ENCODE results near the gene CD3G.

CD3G gene

DNA sequence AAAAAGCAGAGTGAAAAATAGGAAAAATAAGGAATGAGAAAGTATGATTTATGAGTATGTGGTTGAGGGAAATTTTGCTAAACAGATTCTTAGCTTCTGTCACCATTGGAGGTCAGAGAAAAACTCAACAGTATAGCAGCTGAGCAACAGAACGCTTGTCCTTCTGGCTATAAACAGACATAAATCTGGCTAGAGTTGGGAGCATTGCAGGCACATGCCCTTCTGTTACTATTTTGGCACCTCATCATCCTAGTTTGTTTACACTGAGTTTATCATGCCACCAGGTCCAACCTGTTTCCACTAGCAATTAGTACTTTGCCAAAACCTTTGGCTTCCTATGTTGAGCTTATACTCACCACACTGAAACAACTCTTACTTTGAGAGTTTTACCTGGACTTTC lies 22.1 kb downstream of the CD3G start:
- DNase-seq (ENCODE audit: low spot score in 2 of 2) (no peak), ATAC-seq (replicated peaks; ENCODE audit: extremely low read depth, poor library complexity, severe bottlenecking) (no peak)
- no peaks in the 10 kb centered on the region for H3K9me3 Mint-ChIP-seq
- no peak overlapping the region for H3K4me3 Mint-ChIP-seq
- peaks cover 67% of the 10 kb centered on the region for H3K36me3 Mint-ChIP-seq (ENCODE audit: insufficient read depth)
- H3K4me1 Mint-ChIP-seq, result peaks cover 22% of the 10 kb centered on the region
- no peak overlapping the region for H3K27ac Mint-ChIP-seq (ENCODE audit: low read depth)
- H3K27me3 Mint-ChIP-seq, result no peaks in the 10 kb centered on the region

GRCh38 chr11:118370774-118371173 lies 26.6 kb downstream of the CD3G start:
- no peaks in the 10 kb centered on the region for H3K4me1 Mint-ChIP-seq
- no peak for ATAC-seq (replicated peaks; ENCODE audit: extremely low read depth, poor library complexity, severe bottlenecking)

GRCh38 chr11:118373263-118373662 lies 29.1 kb downstream of the CD3G start:
- Mint-ChIP-seq H3K4me1 (no peaks in the 10 kb centered on the region), H3K9me3 (no peaks in the 10 kb centered on the region), H3K27ac (ENCODE audit: low read depth) (no peak overlapping the region), H3K27me3 (no peaks in the 10 kb centered on the region), H3K4me3 (no peak overlapping the region), H3K36me3 (ENCODE audit: insufficient read depth) (peaks cover 95% of the 10 kb centered on the region)
- no peak for DNase-seq (ENCODE audit: low spot score in 2 of 2)
- no peak for ATAC-seq (replicated peaks; ENCODE audit: extremely low read depth, poor library complexity, severe bottlenecking)

More at GRCh38 chr11:118370774-118371173, 26.6 kb downstream of the CD3G start:
- H3K9me3 Mint-ChIP-seq, result no peaks in the 10 kb centered on the region
- no peak for DNase-seq (ENCODE audit: low spot score in 2 of 2)
- H3K27ac Mint-ChIP-seq (ENCODE audit: low read depth), result no peak overlapping the region
- H3K4me3 Mint-ChIP-seq, result no peak overlapping the region
- no peaks in the 10 kb centered on the region for H3K27me3 Mint-ChIP-seq
- H3K36me3 Mint-ChIP-seq (ENCODE audit: insufficient read depth), result peaks cover 91% of the 10 kb centered on the region

DNA sequence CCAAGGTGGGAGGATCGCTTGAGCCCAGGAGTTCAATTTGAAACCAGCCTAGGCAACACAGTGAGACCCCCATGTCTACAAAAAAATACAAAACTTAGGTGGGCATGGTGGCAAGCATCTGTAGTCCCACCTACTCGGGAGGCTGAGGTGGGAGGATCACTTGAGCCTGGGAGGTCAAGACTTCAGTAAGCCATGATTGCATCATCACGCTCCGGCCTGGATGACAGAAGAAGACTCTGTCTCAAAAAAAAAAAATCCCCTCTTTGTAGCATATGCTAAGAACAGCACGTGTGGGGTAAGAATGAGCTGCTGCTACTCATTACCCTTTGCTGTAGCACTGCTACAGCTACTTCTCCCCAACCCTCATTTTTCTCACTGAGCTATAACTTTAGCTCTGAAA lies 29.7 kb downstream of the CD3G start:
- no peak overlapping the region for H3K4me3 Mint-ChIP-seq
- H3K27me3 Mint-ChIP-seq, result no peaks in the 10 kb centered on the region
- ATAC-seq (replicated peaks; ENCODE audit: extremely low read depth, poor library complexity, severe bottlenecking), result no peak
- H3K9me3 Mint-ChIP-seq, result no peaks in the 10 kb centered on the region
- H3K27ac Mint-ChIP-seq (ENCODE audit: low read depth), result no peak overlapping the region
- H3K4me1 Mint-ChIP-seq, result no peaks in the 10 kb centered on the region
- H3K36me3 Mint-ChIP-seq (ENCODE audit: insufficient read depth), result peaks cover 92% of the 10 kb centered on the region
- no peak for DNase-seq (ENCODE audit: low spot score in 2 of 2)

GRCh38 chr11:118374729-118375128 lies 30.6 kb downstream of the CD3G start:
- peaks cover 89% of the 10 kb centered on the region for H3K36me3 Mint-ChIP-seq (ENCODE audit: insufficient read depth)
- no peak for DNase-seq (ENCODE audit: low spot score in 2 of 2)
- H3K27me3 Mint-ChIP-seq, result no peaks in the 10 kb centered on the region
- H3K9me3 Mint-ChIP-seq, result no peaks in the 10 kb centered on the region
- H3K4me3 Mint-ChIP-seq, result no peak overlapping the region
- H3K4me1 Mint-ChIP-seq, result no peaks in the 10 kb centered on the region
- no peak for ATAC-seq (replicated peaks; ENCODE audit: extremely low read depth, poor library complexity, severe bottlenecking)
- H3K27ac Mint-ChIP-seq (ENCODE audit: low read depth), result no peak overlapping the region

DNA sequence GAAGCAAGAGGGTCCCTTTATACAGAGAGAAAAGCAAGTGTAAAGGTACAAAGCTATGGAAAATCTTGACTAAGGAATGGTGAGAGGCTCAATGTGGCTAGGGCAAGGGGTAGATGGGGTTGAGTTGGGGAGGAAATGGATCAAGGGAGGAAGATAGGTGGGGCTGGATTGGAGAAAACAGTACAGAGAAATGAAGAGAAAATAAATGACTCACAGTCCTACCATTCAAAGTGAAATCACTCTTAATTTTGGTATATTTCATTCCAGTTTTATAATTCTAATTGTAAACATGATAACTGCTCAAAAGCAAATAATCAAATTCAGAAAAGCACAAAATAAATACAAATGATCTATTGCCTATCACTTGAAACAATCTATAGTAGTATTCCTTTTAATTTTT lies 31.8 kb downstream of the CD3G start:
- peak overlapping the region; percentile 0 for H3K27ac Mint-ChIP-seq (ENCODE audit: low read depth)
- H3K27me3 Mint-ChIP-seq, result no peaks in the 10 kb centered on the region
- H3K36me3 Mint-ChIP-seq (ENCODE audit: insufficient read depth), result peaks cover 85% of the 10 kb centered on the region

DNA sequence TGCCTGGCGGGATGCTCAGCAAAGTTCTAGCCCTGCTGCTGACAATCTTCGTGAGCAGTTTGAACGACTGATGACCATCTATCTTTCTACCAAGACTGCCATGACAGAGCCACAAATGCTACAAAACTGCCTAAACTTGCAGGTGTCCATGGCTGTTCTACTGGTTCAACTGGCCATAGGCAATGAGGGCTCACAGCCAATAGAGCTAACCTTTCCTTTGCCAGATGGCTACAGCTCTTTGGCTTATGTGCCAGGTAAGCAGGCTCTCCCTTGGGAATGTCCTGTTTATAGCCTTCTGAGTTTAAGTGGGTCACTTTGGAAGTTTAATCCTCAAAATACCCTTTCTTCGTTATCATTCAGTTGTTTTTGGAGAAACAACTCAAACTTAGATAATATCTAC lies 35.4 kb downstream of the CD3G start:
- no peak for DNase-seq (ENCODE audit: low spot score in 2 of 2)
- no peak for ATAC-seq (replicated peaks; ENCODE audit: extremely low read depth, poor library complexity, severe bottlenecking)
- H3K27me3 Mint-ChIP-seq, result no peaks in the 10 kb centered on the region
- H3K27ac Mint-ChIP-seq (ENCODE audit: low read depth), result no peak overlapping the region
- peaks cover 76% of the 10 kb centered on the region for H3K36me3 Mint-ChIP-seq (ENCODE audit: insufficient read depth)
- H3K4me1 Mint-ChIP-seq, result no peaks in the 10 kb centered on the region
- H3K4me3 Mint-ChIP-seq, result no peak overlapping the region
- H3K9me3 Mint-ChIP-seq, result no peaks in the 10 kb centered on the region

More for the DNA sequence above, 31.8 kb downstream of the CD3G start:
- no peaks in the 10 kb centered on the region for H3K4me1 Mint-ChIP-seq
- no peak overlapping the region for H3K4me3 Mint-ChIP-seq
- DNase-seq (ENCODE audit: low spot score in 2 of 2), result no peak
- H3K9me3 Mint-ChIP-seq, result no peaks in the 10 kb centered on the region
- ATAC-seq (replicated peaks; ENCODE audit: extremely low read depth, poor library complexity, severe bottlenecking), result no peak

DNA sequence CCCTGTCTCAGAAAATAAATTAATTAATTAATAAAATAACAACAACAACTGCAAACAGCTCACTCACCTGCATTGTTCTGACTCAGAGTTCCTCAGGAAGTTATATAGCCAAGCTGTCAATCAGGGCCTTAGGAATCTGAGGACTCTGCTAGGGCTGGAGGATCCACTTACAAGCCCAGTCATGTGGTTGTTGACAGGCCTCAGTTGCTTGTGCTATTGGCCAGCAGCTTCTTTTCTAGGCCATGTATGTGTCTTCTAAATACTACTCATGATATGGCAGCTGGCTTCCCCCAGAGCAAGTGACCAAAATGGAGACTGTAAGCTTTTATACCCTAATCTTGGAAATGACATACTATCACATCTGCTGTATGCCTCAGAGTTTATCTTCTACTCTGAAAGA lies 36.4 kb downstream of the CD3G start:
- no peaks in the 10 kb centered on the region for H3K27me3 Mint-ChIP-seq
- H3K4me1 Mint-ChIP-seq, result no peaks in the 10 kb centered on the region
- H3K4me3 Mint-ChIP-seq, result no peak overlapping the region
- ATAC-seq (replicated peaks; ENCODE audit: extremely low read depth, poor library complexity, severe bottlenecking), result no peak
- DNase-seq (ENCODE audit: low spot score in 2 of 2), result no peak
- no peaks in the 10 kb centered on the region for H3K9me3 Mint-ChIP-seq
- H3K27ac Mint-ChIP-seq (ENCODE audit: low read depth), result no peak overlapping the region
- peaks cover 79% of the 10 kb centered on the region for H3K36me3 Mint-ChIP-seq (ENCODE audit: insufficient read depth)

DNA sequence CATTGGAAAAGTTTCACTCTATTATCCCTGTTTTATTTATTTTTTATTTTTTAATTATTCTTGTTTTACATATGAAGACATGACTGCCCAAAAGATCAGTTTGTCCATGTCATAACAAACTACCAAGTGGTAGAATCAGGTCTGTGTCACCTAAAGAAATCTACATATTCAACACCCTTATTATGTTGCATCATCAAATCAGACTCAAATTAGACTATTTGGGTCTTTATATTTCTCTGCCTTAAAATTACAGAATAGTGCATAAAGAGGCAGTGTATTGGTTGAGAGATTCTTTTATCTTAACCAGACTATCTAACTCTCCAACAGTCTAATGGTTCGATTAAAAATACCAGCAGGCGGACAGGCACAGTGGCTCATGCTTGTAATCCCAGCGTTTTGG lies 38.8 kb downstream of the CD3G start:
- no peak overlapping the region for H3K27ac Mint-ChIP-seq (ENCODE audit: low read depth)
- no peak for DNase-seq (ENCODE audit: low spot score in 2 of 2)
- H3K36me3 Mint-ChIP-seq (ENCODE audit: insufficient read depth), result peaks cover 77% of the 10 kb centered on the region
- no peak overlapping the region for H3K4me3 Mint-ChIP-seq
- no peak for ATAC-seq (replicated peaks; ENCODE audit: extremely low read depth, poor library complexity, severe bottlenecking)
- no peaks in the 10 kb centered on the region for H3K27me3 Mint-ChIP-seq
- no peaks in the 10 kb centered on the region for H3K4me1 Mint-ChIP-seq
- H3K9me3 Mint-ChIP-seq, result no peaks in the 10 kb centered on the region

DNA sequence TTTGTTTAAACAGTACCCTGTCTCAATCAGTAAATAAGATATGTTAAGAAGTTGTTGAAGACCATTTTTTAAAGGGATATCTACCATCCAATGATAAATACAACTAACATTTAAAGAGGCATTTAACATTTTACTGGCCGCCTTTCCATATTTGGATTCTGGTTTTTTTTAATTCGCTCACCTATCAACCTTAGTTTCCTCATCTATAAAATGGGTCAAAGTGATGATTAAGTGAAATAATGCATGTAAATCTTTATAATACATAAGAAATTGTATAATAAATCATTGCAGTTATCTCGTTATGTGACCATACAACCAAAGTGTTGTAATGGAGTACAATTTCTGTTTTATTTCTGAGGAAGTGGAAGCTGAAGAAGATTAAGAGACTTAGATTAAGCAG lies 39.5 kb downstream of the CD3G start:
- ATAC-seq (replicated peaks; ENCODE audit: extremely low read depth, poor library complexity, severe bottlenecking) (no peak), DNase-seq (ENCODE audit: low spot score in 2 of 2) (no peak)
- Mint-ChIP-seq H3K36me3 (ENCODE audit: insufficient read depth) (peaks cover 73% of the 10 kb centered on the region), H3K27ac (ENCODE audit: low read depth) (no peak overlapping the region), H3K27me3 (no peaks in the 10 kb centered on the region), H3K4me3 (no peak overlapping the region), H3K9me3 (no peaks in the 10 kb centered on the region), H3K4me1 (no peaks in the 10 kb centered on the region)

GRCh38 chr11:118396097-118396501 lies 52.0 kb downstream of the CD3G start:
- ATAC-seq (replicated peaks; ENCODE audit: extremely low read depth, poor library complexity, severe bottlenecking), result no peak

GRCh38 chr11:118397448-118397847 lies 53.3 kb downstream of the CD3G start:
- peaks cover 53% of the 10 kb centered on the region for H3K36me3 Mint-ChIP-seq (ENCODE audit: insufficient read depth)
- ATAC-seq (replicated peaks; ENCODE audit: extremely low read depth, poor library complexity, severe bottlenecking) (no peak), DNase-seq (ENCODE audit: low spot score in 2 of 2) (no peak)
- no peaks in the 10 kb centered on the region for H3K9me3 Mint-ChIP-seq
- H3K4me3 Mint-ChIP-seq, result no peak overlapping the region
- H3K27me3 Mint-ChIP-seq, result no peaks in the 10 kb centered on the region
- H3K27ac Mint-ChIP-seq (ENCODE audit: low read depth), result peak overlapping the region; percentile 100
- H3K4me1 Mint-ChIP-seq, result peaks cover 44% of the 10 kb centered on the region

More at GRCh38 chr11:118396097-118396501, 52.0 kb downstream of the CD3G start:
- peaks cover 31% of the 10 kb centered on the region for H3K4me1 Mint-ChIP-seq
- H3K27me3 Mint-ChIP-seq, result no peaks in the 10 kb centered on the region
- no peak for DNase-seq (ENCODE audit: low spot score in 2 of 2)
- H3K36me3 Mint-ChIP-seq (ENCODE audit: insufficient read depth), result peaks cover 57% of the 10 kb centered on the region
- H3K4me3 Mint-ChIP-seq, result peak overlapping the region; percentile 69
- H3K27ac Mint-ChIP-seq (ENCODE audit: low read depth), result peak overlapping the region; percentile 100
- no peaks in the 10 kb centered on the region for H3K9me3 Mint-ChIP-seq

DNA sequence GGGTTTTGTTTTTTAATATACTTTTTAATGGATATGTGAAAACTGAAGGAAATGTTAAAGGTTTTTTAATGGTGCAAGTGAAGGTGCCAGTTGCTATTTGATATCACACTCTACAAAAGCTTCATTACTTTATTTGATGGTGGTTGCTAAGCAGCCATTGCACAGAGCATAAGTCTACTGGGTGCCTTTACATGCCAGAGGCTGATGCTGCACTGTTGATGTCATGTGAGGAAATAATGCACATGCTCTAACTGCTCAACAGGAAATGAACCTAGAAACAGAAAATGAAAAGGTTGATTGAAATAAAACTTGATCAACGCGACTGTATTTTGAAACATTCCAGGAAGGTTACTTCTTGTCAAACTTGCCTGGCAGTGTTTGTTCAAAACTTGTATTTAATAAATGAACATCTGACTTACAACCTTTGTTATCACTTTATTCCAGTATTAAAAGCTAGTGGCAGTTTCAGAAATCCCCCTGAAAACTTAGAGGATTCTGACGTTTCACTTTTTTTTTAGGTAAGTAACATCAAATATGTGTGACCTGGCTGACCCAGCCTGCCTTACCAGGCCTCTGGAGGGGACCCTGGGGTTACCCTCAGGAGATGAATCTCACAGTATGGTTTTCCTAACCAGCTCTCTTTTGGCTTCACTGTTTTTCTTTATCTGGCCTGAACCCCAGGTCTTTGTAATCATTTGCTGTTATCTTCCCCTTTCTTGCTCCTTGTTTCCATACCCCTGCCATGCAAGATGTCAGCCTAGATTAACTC lies 54.8 kb downstream of the CD3G start:
- ATAC-seq (replicated peaks; ENCODE audit: extremely low read depth, poor library complexity, severe bottlenecking), result peak; percentile 94
- peak in 1 of 2 donors; percentile 62 for DNase-seq (ENCODE audit: low spot score in 2 of 2)
- H3K36me3 Mint-ChIP-seq (ENCODE audit: insufficient read depth), result peaks cover 39% of the 10 kb centered on the region
- H3K27me3 Mint-ChIP-seq, result no peaks in the 10 kb centered on the region
- H3K27ac Mint-ChIP-seq (ENCODE audit: low read depth), result peak overlapping the region; percentile 100
- H3K4me1 Mint-ChIP-seq, result peaks cover 52% of the 10 kb centered on the region
- no peaks in the 10 kb centered on the region for H3K9me3 Mint-ChIP-seq
- H3K4me3 Mint-ChIP-seq, result peak overlapping the region; percentile 99
